Subcutaneous abdominal adipose tissue (tissue), 5 donors: ENCODE results near the gene UNC79.

Experiments
- H3K27ac ChIP-seq: one replicate; pipeline ENCODE4 v1.7.0; 2013; ENCODE audit warnings: low read depth, mild to moderate bottlenecking, inconsistent platforms, low read length, moderate library complexity
- H3K27me3 ChIP-seq, 5 donors: one replicate each; pipeline ENCODE4 v1.7.0; 2013; ENCODE audit warnings: low read length in 5 of 5, inconsistent platforms in 1 of 5; ENCODE audit not compliant: control insufficient read depth in 5 of 5, insufficient read depth in 4 of 5
- H3K36me3 ChIP-seq, 5 donors: one replicate each; pipeline ENCODE4 v1.7.0; 2013; ENCODE audit warnings: low read length in 5 of 5; ENCODE audit not compliant: control insufficient read depth in 5 of 5, insufficient read depth in 5 of 5
- H3K4me1 ChIP-seq, 5 donors: one replicate each; pipeline ENCODE4 v1.7.0; 2013; ENCODE audit warnings: low read length in 5 of 5, mild to moderate bottlenecking in 3 of 5, moderate library complexity in 1 of 5; ENCODE audit not compliant: control insufficient read depth in 5 of 5, insufficient read depth in 5 of 5
- H3K4me3 ChIP-seq, 5 donors: one replicate each; pipeline ENCODE4 v1.7.0; 2013; ENCODE audit warnings: low read length in 5 of 5, low read depth in 1 of 5
- H3K9ac ChIP-seq, 5 donors: one replicate each; pipeline ENCODE4 v1.7.0; 2013; ENCODE audit warnings: low read length in 5 of 5, mild to moderate bottlenecking in 4 of 5, moderate library complexity in 3 of 5
- H3K9me3 ChIP-seq, 5 donors: one replicate each; pipeline ENCODE4 v1.7.0; 2013; ENCODE audit warnings: low read length in 5 of 5; ENCODE audit not compliant: control insufficient read depth in 5 of 5
- donor health status: healthy.
- donor health status: healthy.
- donor health status: healthy.
- donor health status: healthy.
- donor health status: healthy.

Gene UNC79

GRCh38 chr14:93708311-93708734 is 277.6 kb downstream of the UNC79 start:
- Histone ChIP-seq H3K4me3 (no peak overlapping the region), H3K4me1 (no peaks in the 10 kb centered on the region), H3K36me3 (no peaks in the 10 kb centered on the region), H3K9ac (no peak overlapping the region), H3K9me3 (no peaks in the 10 kb centered on the region), H3K27me3 (peaks cover 0 to 9% (median 5%) of the 10 kb centered on the region in 5 donors), H3K27ac (no peak overlapping the region)

GRCh38 chr14:93708800-93709199 is 278.1 kb downstream of the UNC79 start:
- Histone ChIP-seq H3K4me3 (no peak overlapping the region), H3K36me3 (no peaks in the 10 kb centered on the region), H3K27me3 (peaks cover 0 to 10% (median 6%) of the 10 kb centered on the region in 5 donors), H3K9me3 (no peaks in the 10 kb centered on the region), H3K9ac (no peak overlapping the region), H3K27ac (no peak overlapping the region), H3K4me1 (no peaks in the 10 kb centered on the region)

GRCh38 chr14:93709249-93709648 is 278.5 kb downstream of the UNC79 start:
- Histone ChIP-seq H3K27ac (no peak overlapping the region), H3K9ac (no peak overlapping the region), H3K9me3 (no peaks in the 10 kb centered on the region), H3K4me3 (no peak overlapping the region), H3K4me1 (no peaks in the 10 kb centered on the region), H3K27me3 (peaks cover 0 to 13% (median 10%) of the 10 kb centered on the region in 5 donors), H3K36me3 (no peaks in the 10 kb centered on the region)

- Histone ChIP-seq H3K36me3 (no peaks in the 10 kb centered on the region), H3K27me3 (peaks cover 0 to 28% (median 21%) of the 10 kb centered on the region in 5 donors), H3K4me3 (no peak overlapping the region), H3K4me1 (no peaks in the 10 kb centered on the region), H3K27ac (no peak overlapping the region), H3K9me3 (no peaks in the 10 kb centered on the region), H3K9ac (no peak overlapping the region)
Measured at GRCh38 chr14:93712079-93712837, 281.5 kb downstream of the UNC79 start.

GRCh38 chr14:93712838-93713724 is 282.3 kb downstream of the UNC79 start:
- peaks cover 0 to 28% (median 22%) of the 10 kb centered on the region in 5 donors for H3K27me3 ChIP-seq
- H3K9ac ChIP-seq = no peak overlapping the region
- H3K4me3 ChIP-seq = no peak overlapping the region
- H3K4me1 ChIP-seq = no peaks in the 10 kb centered on the region
- H3K36me3 ChIP-seq = no peaks in the 10 kb centered on the region
- no peaks in the 10 kb centered on the region for H3K9me3 ChIP-seq
- H3K27ac ChIP-seq = no peak overlapping the region

GRCh38 chr14:93713726-93714405 is 283.1 kb downstream of the UNC79 start:
- peaks cover 0 to 28% (median 22%) of the 10 kb centered on the region in 5 donors for H3K27me3 ChIP-seq
- no peak overlapping the region for H3K27ac ChIP-seq
- H3K4me3 ChIP-seq = no peak overlapping the region
- H3K36me3 ChIP-seq = no peaks in the 10 kb centered on the region
- no peaks in the 10 kb centered on the region for H3K4me1 ChIP-seq
- no peak overlapping the region for H3K9ac ChIP-seq
- no peaks in the 10 kb centered on the region for H3K9me3 ChIP-seq

- H3K36me3 ChIP-seq = no peaks in the 10 kb centered on the region
- no peaks in the 10 kb centered on the region for H3K9me3 ChIP-seq
- H3K27ac ChIP-seq = no peak overlapping the region
- peaks cover 0 to 28% (median 26%) of the 10 kb centered on the region in 5 donors for H3K27me3 ChIP-seq
- no peak overlapping the region for H3K9ac ChIP-seq
- H3K4me1 ChIP-seq = no peaks in the 10 kb centered on the region
- no peak overlapping the region for H3K4me3 ChIP-seq
Measured at GRCh38 chr14:93714605-93715004, 283.9 kb downstream of the UNC79 start.

- Histone ChIP-seq H3K4me3 (no peak overlapping the region), H3K9me3 (no peaks in the 10 kb centered on the region), H3K4me1 (no peaks in the 10 kb centered on the region), H3K27ac (no peak overlapping the region), H3K36me3 (no peaks in the 10 kb centered on the region), H3K9ac (no peak overlapping the region), H3K27me3 (peaks cover 0 to 28% (median 26%) of the 10 kb centered on the region in 5 donors)
Measured at GRCh38 chr14:93715279-93715927, 284.7 kb downstream of the UNC79 start.

- Histone ChIP-seq H3K27me3 (peaks cover 0 to 28% (median 26%) of the 10 kb centered on the region in 5 donors), H3K27ac (no peak overlapping the region), H3K9me3 (no peaks in the 10 kb centered on the region), H3K9ac (no peak overlapping the region), H3K4me1 (no peaks in the 10 kb centered on the region), H3K36me3 (peaks cover 0 to under 1% (median 0%) of the 10 kb centered on the region in 5 donors), H3K4me3 (no peak overlapping the region)
Measured at GRCh38 chr14:93716002-93716745, 285.4 kb downstream of the UNC79 start.
